Epithelial cell of proximal tubule (primary cell): ENCODE data around the gene TOP2A. TPM values are rescaled to one million over a fixed set of nuclear protein-coding genes. Genes with fewer than 3 reads are reported as not detected.

Source experiments
- DNase-seq: peaks from one replicate; pipeline ENCODE4 v3.0.0-alpha.2; 2011; ENCODE audit warnings: low read depth
- H3K4me3 ChIP-seq: 2 replicates; pipeline ENCODE4 v1.5.1; 2011; ENCODE audit warnings: low read depth, mild to moderate bottlenecking, low read length
- total RNA-seq: library from RNA; depleted of rRNA; stranded (reverse); fragments of >200 nt; gene quantifications from 2 replicates; pipeline ENCODE4 v1.2.3, GENCODE V29; 2015
- TF ChIP-seq, protein P1 (sequence below): conservative IDR thresholded peaks from 2 replicates; pipeline ENCODE4 v1.5.1; 2012; ENCODE audit warnings: low read depth, mild to moderate bottlenecking, low read length

TOP2A gene
- total RNA-seq, 1 donor from 2014 or later = 206 TPM

DNA sequence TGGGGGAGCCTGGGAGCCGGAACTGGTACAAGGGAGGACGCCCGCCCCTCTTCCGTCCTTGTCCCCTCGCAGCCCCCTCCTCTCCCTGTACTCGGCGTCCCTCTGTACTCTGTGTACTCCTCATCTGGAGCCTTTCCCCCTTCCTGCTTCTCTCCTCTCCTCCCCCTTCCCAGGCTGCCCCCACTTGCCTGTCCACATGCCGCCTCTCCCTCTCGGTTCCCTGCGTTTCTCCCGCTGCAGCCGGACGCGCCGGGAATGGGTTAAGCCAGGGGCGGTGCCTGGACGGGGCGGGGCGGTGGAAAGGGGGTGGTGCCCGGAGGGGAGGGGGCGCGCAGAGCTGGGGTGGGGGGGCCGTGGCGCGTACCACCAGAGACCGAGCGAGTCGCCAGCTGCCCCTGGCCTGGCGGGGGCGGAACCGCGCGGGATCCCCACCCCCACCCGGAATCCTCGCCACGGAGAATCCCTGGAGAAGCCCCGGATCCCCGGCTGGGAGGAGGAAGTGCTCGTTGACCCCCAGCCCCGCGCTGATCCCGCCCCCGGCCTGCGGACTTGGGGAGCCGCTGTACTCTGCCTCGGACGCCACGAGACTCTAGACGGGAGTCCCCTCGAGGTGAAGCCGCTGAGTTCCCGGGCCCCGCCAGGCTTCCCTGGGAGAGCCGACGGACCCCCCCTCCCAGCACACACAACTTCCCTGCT is 75.7 kb downstream of the TOP2A start:
- TF ChIP-seq, protein P1, sequence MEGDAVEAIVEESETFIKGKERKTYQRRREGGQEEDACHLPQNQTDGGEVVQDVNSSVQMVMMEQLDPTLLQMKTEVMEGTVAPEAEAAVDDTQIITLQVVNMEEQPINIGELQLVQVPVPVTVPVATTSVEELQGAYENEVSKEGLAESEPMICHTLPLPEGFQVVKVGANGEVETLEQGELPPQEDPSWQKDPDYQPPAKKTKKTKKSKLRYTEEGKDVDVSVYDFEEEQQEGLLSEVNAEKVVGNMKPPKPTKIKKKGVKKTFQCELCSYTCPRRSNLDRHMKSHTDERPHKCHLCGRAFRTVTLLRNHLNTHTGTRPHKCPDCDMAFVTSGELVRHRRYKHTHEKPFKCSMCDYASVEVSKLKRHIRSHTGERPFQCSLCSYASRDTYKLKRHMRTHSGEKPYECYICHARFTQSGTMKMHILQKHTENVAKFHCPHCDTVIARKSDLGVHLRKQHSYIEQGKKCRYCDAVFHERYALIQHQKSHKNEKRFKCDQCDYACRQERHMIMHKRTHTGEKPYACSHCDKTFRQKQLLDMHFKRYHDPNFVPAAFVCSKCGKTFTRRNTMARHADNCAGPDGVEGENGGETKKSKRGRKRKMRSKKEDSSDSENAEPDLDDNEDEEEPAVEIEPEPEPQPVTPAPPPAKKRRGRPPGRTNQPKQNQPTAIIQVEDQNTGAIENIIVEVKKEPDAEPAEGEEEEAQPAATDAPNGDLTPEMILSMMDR = no peak
- no peak for DNase-seq
- peak overlapping the region; percentile 82 for H3K4me3 ChIP-seq

DNA sequence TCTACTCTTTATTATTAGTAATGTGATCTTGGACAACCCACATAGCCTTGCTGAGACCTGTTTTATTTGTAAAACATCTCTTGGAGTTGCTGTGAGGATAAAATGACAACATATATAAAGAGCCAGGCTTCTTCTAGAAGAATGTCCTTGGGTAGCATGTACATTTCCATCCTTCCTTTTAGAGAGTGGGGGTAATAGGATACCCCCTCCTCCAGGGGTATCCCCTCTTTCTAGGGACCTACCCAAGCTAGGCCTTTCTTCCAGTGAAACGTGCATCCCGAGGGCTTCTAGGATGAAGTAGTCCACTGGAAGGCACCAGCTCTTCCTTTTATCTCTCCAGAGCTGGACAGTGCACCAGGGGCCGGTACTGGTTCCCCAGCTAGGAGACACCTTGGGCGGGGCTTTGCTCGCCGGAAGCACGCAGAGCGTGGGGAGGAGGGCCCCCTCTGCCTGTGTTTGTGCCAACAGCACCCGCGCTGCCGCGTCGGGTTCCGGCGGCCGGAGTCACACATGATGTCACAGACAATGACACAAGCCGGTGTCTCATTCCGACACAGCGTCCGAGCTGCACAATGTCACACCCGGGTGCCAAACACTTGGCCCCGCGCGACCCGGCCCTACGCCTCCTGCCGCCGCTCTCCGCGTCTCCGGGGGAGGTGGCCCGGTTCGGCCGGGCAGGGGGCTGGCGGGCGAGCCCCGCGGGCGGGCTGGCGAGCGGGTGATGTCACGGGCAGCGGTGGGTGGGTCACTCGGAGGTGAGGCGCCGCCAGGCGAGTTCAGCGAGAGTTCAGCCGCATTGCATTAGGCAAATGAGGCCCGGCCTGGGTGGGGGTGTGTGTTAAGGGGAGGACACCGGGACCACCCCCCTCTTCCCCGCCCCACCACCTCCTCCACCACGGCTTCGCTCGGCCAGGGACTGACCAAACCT is 76.6 kb downstream of the TOP2A start:
- TF ChIP-seq, protein P1 = peak; percentile 13
- H3K4me3 ChIP-seq = peak overlapping the region; percentile 82
- DNase-seq = no peak

DNA sequence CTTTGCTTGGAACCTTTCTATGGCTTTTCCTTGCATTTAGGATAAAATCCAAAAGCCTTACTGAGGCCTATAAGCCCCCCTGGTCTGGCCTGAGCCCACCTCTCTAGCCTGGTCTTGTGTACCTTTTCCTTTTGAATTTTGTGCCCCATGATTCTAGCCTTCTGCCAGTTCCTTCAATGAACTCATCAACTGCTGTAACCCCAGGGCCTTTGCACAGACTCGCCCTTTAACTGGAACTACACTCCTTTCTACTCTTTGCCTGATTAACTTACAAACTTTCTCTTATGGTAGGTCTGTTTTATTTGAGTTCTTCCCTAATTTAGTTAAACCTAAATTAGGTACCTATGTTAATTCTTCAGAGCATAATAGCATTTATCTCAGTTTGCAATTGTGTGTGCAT is 77.4 kb downstream of the TOP2A start:
- TF ChIP-seq, protein P1 = no peak
- H3K4me3 ChIP-seq = no peak overlapping the region
- DNase-seq = no peak

DNA sequence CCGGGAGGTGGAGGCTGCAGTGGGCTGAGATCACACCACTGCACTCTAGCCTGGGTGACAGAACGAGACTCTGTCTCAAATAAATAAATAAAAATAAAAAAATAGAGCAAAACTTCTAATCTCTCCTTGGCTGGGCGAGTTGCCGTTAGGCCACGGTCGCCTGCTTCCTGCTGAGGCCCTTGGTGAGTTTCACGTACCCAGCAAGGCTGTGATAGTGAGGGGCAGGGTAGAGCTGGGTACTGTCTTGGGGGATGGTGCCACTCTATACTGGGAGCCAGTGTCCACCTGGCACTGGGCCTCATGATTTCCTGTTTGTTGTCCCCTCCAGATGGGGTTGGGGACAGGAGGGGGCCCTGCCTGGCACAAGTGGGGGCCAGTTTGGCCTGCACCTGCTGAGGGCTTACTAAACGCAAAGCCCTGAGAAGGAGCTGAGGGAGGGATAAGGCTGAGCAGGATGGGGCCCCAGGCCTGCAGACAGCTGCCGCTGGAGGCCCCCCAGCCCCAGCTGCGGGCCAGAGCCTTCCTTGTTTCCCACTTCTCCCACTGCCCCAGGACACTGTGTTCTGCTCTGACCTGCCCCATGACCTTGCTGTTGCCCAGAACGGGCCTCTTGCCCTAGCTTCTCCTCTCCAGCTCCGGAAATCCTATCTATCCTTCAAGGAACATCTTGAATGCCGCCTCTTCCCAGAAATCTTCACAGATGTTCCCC is 78.6 kb downstream of the TOP2A start:
- H3K4me3 ChIP-seq = no peak overlapping the region
- TF ChIP-seq, protein P1 = no peak

More for the DNA sequence above, 78.6 kb downstream of the TOP2A start:
- no peak for DNase-seq

Other genes starting within 250 kb of the TOP2A start
- 2.1 and 2.8 TPM in 2 replicates for gene RAPGEFL1, start 240.4 kb downstream of the TOP2A start, total RNA-seq
- gene WIPF2, start 198.6 kb downstream of the TOP2A start, total RNA-seq = 7.5 and 12.5 TPM in 2 replicates
- gene CDC6, start 130.0 kb downstream of the TOP2A start, total RNA-seq = 49.2 and 66.5 TPM in 2 replicates
- gene RARA, start 108.7 kb downstream of the TOP2A start, total RNA-seq = 19.5 and 21.9 TPM in 2 replicates
- gene GJD3, start 53.2 kb downstream of the TOP2A start, total RNA-seq = 0.58 TPM in 1 of 2 replicates, not detected in the other
- 57.6 and 67.7 TPM in 2 replicates for gene IGFBP4, start 25.6 kb upstream of the TOP2A start, total RNA-seq
- gene TNS4, start 83.7 kb upstream of the TOP2A start, total RNA-seq = 0.51 TPM in 1 of 2 replicates, not detected in the other
- gene CCR7, start 147.6 kb upstream of the TOP2A start, total RNA-seq = not detected in 2 replicates
- 118 and 123 TPM in 2 replicates for gene SMARCE1, start 229.9 kb upstream of the TOP2A start, total RNA-seq
- gene KRT222, start 247.3 kb upstream of the TOP2A start, total RNA-seq = not detected in 2 replicates